ENCODE results near the gene TNN. TPM values are rescaled to one million over a fixed set of nuclear protein-coding genes. Genes with fewer than 3 reads are reported as not detected.

Gene TNN
- total RNA-seq, 2 experiments from 2014 or later, result 0.05 to 0.07 TPM

DNA sequence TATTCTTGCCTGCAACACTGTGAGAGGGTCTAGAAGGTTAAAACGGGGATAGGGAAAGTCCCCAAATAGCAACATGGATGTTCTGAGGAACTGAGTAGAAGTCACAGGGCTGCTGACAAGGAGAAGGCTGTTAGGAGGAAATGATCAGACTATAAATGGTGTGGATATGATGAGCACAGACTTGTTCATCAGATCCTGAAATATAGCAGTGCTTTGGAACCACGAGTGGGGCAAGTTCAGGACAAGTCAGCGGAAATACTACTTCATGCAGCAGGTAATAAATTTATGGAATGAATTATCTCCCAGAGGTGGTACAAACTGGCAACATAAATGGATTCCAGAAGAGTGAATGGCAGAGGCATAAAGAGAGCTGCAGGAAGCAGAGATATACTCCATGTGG, 128.2 kb downstream of the TNN start:
- POLR2A ChIA-PET, result interaction anchor here (1.1 to 1.6 kb wide), 2 partner anchors 9 to 92 kb away, joined by 3 to 4 read pairs; no protein-coding TSS in a partner anchor

GRCh38 chr1:175197531-175197930, 129.9 kb downstream of the TNN start:
- Mint-ChIP-seq H3K27me3 (no peaks in the 10 kb centered on the region), H3K4me1 (ENCODE audit: low read depth) (peaks cover 13% of the 10 kb centered on the region), H3K27ac (no peak overlapping the region), H3K36me3 (ENCODE audit: low read depth) (no peaks in the 10 kb centered on the region), H3K4me3 (no peak overlapping the region), H3K9me3 (no peaks in the 10 kb centered on the region)
- TF ChIP-seq, protein P1, sequence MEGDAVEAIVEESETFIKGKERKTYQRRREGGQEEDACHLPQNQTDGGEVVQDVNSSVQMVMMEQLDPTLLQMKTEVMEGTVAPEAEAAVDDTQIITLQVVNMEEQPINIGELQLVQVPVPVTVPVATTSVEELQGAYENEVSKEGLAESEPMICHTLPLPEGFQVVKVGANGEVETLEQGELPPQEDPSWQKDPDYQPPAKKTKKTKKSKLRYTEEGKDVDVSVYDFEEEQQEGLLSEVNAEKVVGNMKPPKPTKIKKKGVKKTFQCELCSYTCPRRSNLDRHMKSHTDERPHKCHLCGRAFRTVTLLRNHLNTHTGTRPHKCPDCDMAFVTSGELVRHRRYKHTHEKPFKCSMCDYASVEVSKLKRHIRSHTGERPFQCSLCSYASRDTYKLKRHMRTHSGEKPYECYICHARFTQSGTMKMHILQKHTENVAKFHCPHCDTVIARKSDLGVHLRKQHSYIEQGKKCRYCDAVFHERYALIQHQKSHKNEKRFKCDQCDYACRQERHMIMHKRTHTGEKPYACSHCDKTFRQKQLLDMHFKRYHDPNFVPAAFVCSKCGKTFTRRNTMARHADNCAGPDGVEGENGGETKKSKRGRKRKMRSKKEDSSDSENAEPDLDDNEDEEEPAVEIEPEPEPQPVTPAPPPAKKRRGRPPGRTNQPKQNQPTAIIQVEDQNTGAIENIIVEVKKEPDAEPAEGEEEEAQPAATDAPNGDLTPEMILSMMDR (IDR thresholded peaks at IDR 0.05), result no peak
- no peak for ATAC-seq
- intact Hi-C loops (cut with micrococcal nuclease), result no loop called here
- POLR2A ChIA-PET, result no interaction called here
- DNase-seq, result no peak
- CTCF ChIA-PET, result interaction anchor here (1.1 kb wide), 1 partner anchor 46 kb away, joined by 5 read pairs; no protein-coding TSS in a partner anchor

More for the DNA sequence above, 128.2 kb downstream of the TNN start:
- TF ChIP-seq, protein P1 (IDR thresholded peaks at IDR 0.05), result no peak
- no peak for ATAC-seq
- DNase-seq, result no peak
- CTCF ChIA-PET, result interaction anchor here (1.3 to 2.7 kb wide), 3 partner anchors 41 to 122 kb away, joined by 4 to 11 read pairs (median 4); no protein-coding TSS in a partner anchor
- Mint-ChIP-seq H3K4me3 (no peak overlapping the region), H3K36me3 (ENCODE audit: low read depth) (peaks cover 1% of the 10 kb centered on the region), H3K9me3 (no peaks in the 10 kb centered on the region), H3K4me1 (ENCODE audit: low read depth) (peaks cover 19% of the 10 kb centered on the region), H3K27ac (no peak overlapping the region), H3K27me3 (no peaks in the 10 kb centered on the region)
- intact Hi-C loops (cut with micrococcal nuclease), result no loop called here

Other genes with a start within 250 kb of the TNN start
- 100 to 1,000 TPM; 307 to 346 TPM for gene CACYBP, start 67.9 kb upstream of the TNN start, total RNA-seq
- 10 to 100 TPM; 42.1 to 45.7 TPM for gene MRPS14, start 44.4 kb upstream of the TNN start, total RNA-seq
- gene KIAA0040, start 124.9 kb downstream of the TNN start, total RNA-seq, result 10 to 100 TPM; 20.8 to 21.1 TPM

All from activated CD8-positive, alpha-beta T cell treated with anti-CD3 and anti-CD28 coated beads for 36 hours (primary cell).